K562 (cell line): ENCODE measurements around the gene KNDC1. TPM values are rescaled to one million over a fixed set of nuclear protein-coding genes. Genes with fewer than 3 reads are reported as not detected.

Source experiments
- ATAC-seq: fragments of 200-7000 bp; cut with Tn5 transposase; 3 replicates; pipeline ENCODE4 v1.9.1; 2020; ENCODE audit warnings: moderate library complexity
- BruUV-seq: library from RNA; stranded (reverse); fragments of 400-500 nt; replicated peaks from 2 replicates; lab custom pipeline; 2021; lab: Mats Ljungman, UMichigan
- CTCF ChIA-PET: fragments of 300-600 bp; formaldehyde crosslinking; extraction: SDS; loops from one replicate; lab custom pipeline; 2021; ENCODE audit warnings: low intra/inter-chr PET ratio; lab: Yijun Ruan, JAX
- POLR2A ChIA-PET: fragments of 300-600, 350-650 bp; sonication (Branson Sonifier 250); formaldehyde crosslinking; extraction: SDS; loops from one replicate; lab custom pipeline; 2021; ENCODE audit warnings: antibody characterized with exemption, inconsistent platforms; lab: Yijun Ruan, JAX
- DNase-seq, 4 experiments: peaks; one replicate each; pipeline versions ENCODE4 v3.0.0 to v3.0.0-alpha.2; 2011 to 2018; ENCODE audit warnings: low spot score in 3 of 4, mixed read lengths in 3 of 4; ENCODE audit errors: extremely low read depth in 1 of 4
- FAIRE-seq: peaks from 2 replicates; lab custom pipeline; 2011; peaks lifted over from hg19 to GRCh38; lab: Jason Lieb, UNC
- H2AFZ ChIP-seq: 2 replicates; pipeline ENCODE4 v1.6.0; 2011; ENCODE audit warnings: low read depth, low read length, control low read depth, inconsistent platforms
- H3K27ac ChIP-seq: fragments of 200-600 bp; 3 replicates; pipeline ENCODE4 v1.8.0; 2011; ENCODE audit warnings: low read depth, mild to moderate bottlenecking, control low read depth, inconsistent platforms, low read length, moderate library complexity, mixed read lengths; ENCODE audit errors: extremely low read depth
- H3K27me3 ChIP-seq, 2 experiments: fragments of 300-600 bp in 1 of 2; 2 replicates in 1 of 2; 3 replicates in 1 of 2; pipeline versions ENCODE4 v1.6.0 to v1.8.0; 2011; ENCODE audit warnings: inconsistent platforms in 2 of 2, low read length in 2 of 2, mild to moderate bottlenecking in 1 of 2, mixed read lengths in 1 of 2, moderate library complexity in 1 of 2; ENCODE audit not compliant: control insufficient read depth in 2 of 2, insufficient read depth in 2 of 2
- H3K36me3 ChIP-seq: fragments of 300-600 bp; 3 replicates; pipeline ENCODE4 v1.8.0; 2011; ENCODE audit warnings: mild to moderate bottlenecking, low read length, inconsistent platforms; ENCODE audit not compliant: control insufficient read depth, insufficient read depth
- H3K4me1 ChIP-seq, 2 experiments: fragments of 200-600 bp in 1 of 2; replicated peaks in 1 of 2; 2 replicates in 1 of 2; 3 replicates in 1 of 2; pipeline versions ENCODE4 v1.5.1 to v1.8.0; 2011; ENCODE audit warnings: inconsistent platforms in 2 of 2, low read length in 2 of 2, mild to moderate bottlenecking in 1 of 2, mixed read lengths in 1 of 2, moderate library complexity in 1 of 2; ENCODE audit not compliant: control insufficient read depth in 2 of 2, insufficient read depth in 2 of 2
- H3K4me2 ChIP-seq: 2 replicates; pipeline ENCODE4 v1.6.1; 2011; ENCODE audit warnings: low read length, control low read depth, inconsistent platforms, mixed read lengths; ENCODE audit not compliant: insufficient read depth
- H3K4me3 ChIP-seq: fragments of 200-600 bp; sonication (generic), shearing (Covaris generic); 2 replicates; pipeline ENCODE4 v1.5.1; 2016; ENCODE audit warnings: control low read depth, inconsistent platforms
- H3K79me2 ChIP-seq: fragments of 200-600 bp; 3 replicates; pipeline ENCODE4 v1.8.0; 2011; ENCODE audit warnings: low read length, inconsistent platforms; ENCODE audit not compliant: control insufficient read depth, insufficient read depth
- H3K9ac ChIP-seq, 2 experiments: 2 replicates each; pipeline versions ENCODE4 v1.6.0 to v1.6.1; 2011; ENCODE audit warnings: low read depth in 2 of 2, low read length in 2 of 2, control low read depth in 1 of 2, inconsistent platforms in 1 of 2, mild to moderate bottlenecking in 1 of 2, mixed read lengths in 1 of 2; ENCODE audit not compliant: insufficient read depth in 1 of 2
- H3K9me1 ChIP-seq: one replicate; pipeline ENCODE4 v1.6.0; 2011; ENCODE audit warnings: inconsistent platforms, mild to moderate bottlenecking, low read length, moderate library complexity; ENCODE audit not compliant: control insufficient read depth, insufficient read depth
- H3K9me3 ChIP-seq: replicated peaks from 2 replicates; pipeline ENCODE4 v1.5.1; 2011; ENCODE audit warnings: low read depth, low read length, inconsistent platforms; ENCODE audit not compliant: control insufficient read depth, insufficient read depth
- H4K20me1 ChIP-seq: replicated peaks from 2 replicates; pipeline ENCODE4 v1.6.1; 2011; ENCODE audit warnings: low read length, inconsistent platforms, mixed read lengths; ENCODE audit not compliant: control insufficient read depth, insufficient read depth
- CC2D1A ChIP-seq: fragments of 450-650 bp; IDR thresholded peaks from 2 replicates; pipeline ENCODE4 v1.6.1; 2017; ENCODE audit warnings: mild to moderate bottlenecking
- CTBP1 ChIP-seq: fragments of 450-650 bp; IDR thresholded peaks from 2 replicates; pipeline ENCODE4 v1.6.1; 2016; ENCODE audit warnings: borderline replicate concordance
- HNRNPUL1 ChIP-seq: fragments of 200-400 bp; formaldehyde crosslinking; IDR thresholded peaks from 2 replicates; pipeline ENCODE4 v1.6.1; 2017; ENCODE audit warnings: low read length
- JUND ChIP-seq, 2 experiments: IDR thresholded peaks; 2 replicates in 1 of 2; 3 replicates in 1 of 2; pipeline ENCODE4 v1.6.1; 2011; ENCODE audit warnings: borderline replicate concordance in 2 of 2, low read depth in 2 of 2, low read length in 2 of 2, improper control_type of control experiment in 1 of 2, missing biosample characterization in 1 of 2, missing genetic modification characterization in 1 of 2, missing genetic modification reagents in 1 of 2
- LEF1 ChIP-seq: fragments of 450-650 bp; IDR thresholded peaks from 2 replicates; pipeline ENCODE4 v1.6.1; 2016; ENCODE audit warnings: mild to moderate bottlenecking
- NFE2L1 ChIP-seq: fragments of 450-650 bp; IDR thresholded peaks from 2 replicates; pipeline ENCODE4 v1.6.1; 2016; ENCODE audit warnings: missing genetic modification characterization, low read depth, mild to moderate bottlenecking, missing compliant biosample characterization, moderate library complexity, borderline replicate concordance
- NONO ChIP-seq, 2 experiments: fragments of 200-400 bp in 1 of 2; fragments of 450-650 bp in 1 of 2; formaldehyde crosslinking in 1 of 2; IDR thresholded peaks; 2 replicates each; pipeline ENCODE4 v1.6.1; 2017; ENCODE audit warnings: low read depth in 2 of 2, mild to moderate bottlenecking in 2 of 2, moderate library complexity in 2 of 2, low read length in 1 of 2
- NR4A1 ChIP-seq, 2 experiments: fragments of 250-450 bp in 1 of 2; fragments of 450-650 bp in 1 of 2; sonication (Bioruptor Pico) in 1 of 2; IDR thresholded peaks; 2 replicates each; pipeline versions ENCODE4 v1.4.0 to v1.6.1; 2016 to 2020; ENCODE audit warnings: mild to moderate bottlenecking in 2 of 2, missing compliant biosample characterization in 1 of 2, missing genetic modification characterization in 1 of 2, moderate library complexity in 1 of 2
- POLR2A ChIP-seq: fragments of 450-650 bp; conservative IDR thresholded peaks from 2 replicates; pipeline ENCODE4 v1.6.1; 2016
- WHSC1 ChIP-seq: IDR thresholded peaks from one replicate; pipeline ENCODE4 v1.6.1; 2012; ENCODE audit warnings: low read length, control low read depth, inconsistent platforms
- ZBTB12 ChIP-seq: fragments of 250-450 bp; sonication (Bioruptor Pico); IDR thresholded peaks from 2 replicates; pipeline ENCODE4 v1.4.0; 2020
- ZNF707 ChIP-seq: fragments of 250-450 bp; sonication (Bioruptor Pico); conservative IDR thresholded peaks from 2 replicates; pipeline ENCODE4 v1.8.0; 2022; ENCODE audit warnings: inconsistent platforms, mild to moderate bottlenecking, moderate library complexity
- WGBS: fragments of 100-300 bp; shearing (Covaris generic); methylation state at CpG from one replicate; pipeline ENCODE4 v1.1.6; 2016; ENCODE audit warnings: low coverage, mixed read lengths; ENCODE audit not compliant: insufficient coverage; ENCODE audit errors: missing lambda C conversion rate; 5-methylcytosine and 5-hydroxymethylcytosine counted together
- in situ Hi-C: fragments of 300-500 bp; cut with MboI; formaldehyde crosslinking; loops from 4 replicates; pipeline ENCODE4 v1.15.0; 2018; ENCODE audit warnings: inconsistent platforms, mixed read lengths
- intact Hi-C: fragments of 100-400 bp; cut with micrococcal nuclease; formaldehyde crosslinking; loops from 2 replicates; pipeline ENCODE4 v1.14.2; 2022
- polyA plus RNA-seq, 8 experiments: library from polyadenylated mRNA; depleted of rRNA in 4 of 8; stranded (reverse) in 5 of 8; unstranded in 3 of 8; fragments of >200 nt; fragmentation: Nextera tagmentation in 2 of 8; fragmentation: Illumina TruSeq in 1 of 8; extraction: Ambion mirVana in 2 of 8; extraction: Trizol in 1 of 8; gene quantifications; 2 replicates each; pipeline versions ENCODE4 v1.2.1 to v1.2.3, GENCODE V29; 2011 to 2014; ENCODE audit warnings: inconsistent platforms in 1 of 8, missing spikeins in 1 of 8
- total RNA-seq, 7 experiments: library from RNA; depleted of rRNA in 6 of 7; stranded (reverse); fragments of >200 nt in 6 of 7; fragmentation: Illumina TruSeq in 2 of 7; extraction: Trizol in 2 of 7; gene quantifications; 2 replicates each; pipeline versions ENCODE4 v1.2.1 to v1.2.3, GENCODE V29; 2011 to 2021; ENCODE audit warnings: low replicate concordance in 1 of 7

The KNDC1 gene
- total and polyA plus RNA-seq, 9 of the 15 experiments (the other 6 are each of a cell fraction or from before 2014, with no cell fraction given): 0.07 to 0.26 (median 0.11) TPM; not detected in 6

DNA sequence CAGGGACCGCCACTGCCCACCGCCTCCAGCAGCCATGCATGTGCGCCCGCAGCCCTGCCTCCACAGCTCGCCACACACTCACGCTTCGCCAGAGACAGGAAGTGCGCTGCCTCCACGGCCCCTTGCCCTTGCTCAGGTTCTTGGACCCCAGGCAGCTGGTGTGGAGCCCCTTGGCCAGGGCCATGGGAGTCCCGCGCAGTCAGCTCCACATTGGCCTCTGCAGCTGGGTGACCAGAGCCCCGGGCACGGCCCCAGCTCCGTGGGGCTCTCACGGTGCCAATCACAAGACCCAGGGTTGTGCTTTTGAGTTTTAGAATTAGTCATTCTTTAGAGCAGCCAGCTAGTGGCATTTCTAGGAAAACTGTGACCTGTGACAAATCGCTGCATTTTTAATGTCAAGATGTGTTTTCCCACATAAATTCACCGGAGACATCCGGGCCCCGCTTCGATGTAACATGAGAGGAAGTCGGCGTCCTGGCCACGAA is 65.7 kb downstream of the KNDC1 start:
- Histone ChIP-seq H2AFZ (peak overlapping the region; percentile 84; the same call in 1 of the 2 replicates), H4K20me1 (no peaks in the 10 kb centered on the region), H3K9me1 (no peaks in the 10 kb centered on the region), H3K27ac (peak overlapping the region; percentile 65; the same call in 2 of the 3 replicates), H3K9ac (peak overlapping the region in 1 of 2 experiments; percentile 52; a peak in 3 of 4 replicates), H3K27me3 (no peaks in the 10 kb centered on the region), H3K9me3 (no peaks in the 10 kb centered on the region), H3K79me2 (no peaks in the 10 kb centered on the region), H3K36me3 (no peaks in the 10 kb centered on the region), H3K4me1 (peaks cover 12 to 52% of the 10 kb centered on the region in 2 experiments), H3K4me2 (peak overlapping the region; percentile 72; the same call in 1 of the 2 replicates), H3K4me3 (no peak overlapping the region)
- TF ChIP-seq CC2D1A (no peak), HNRNPUL1 (no peak), ZNF707 (CRISPR knock-in tag) (no peak), JUND (IDR thresholded peaks at IDR 0.05; ENCODE audit: borderline replicate concordance, low read depth, low read length) (no peak), JUND (tag; IDR thresholded peaks at IDR 0.05; ENCODE audit: borderline replicate concordance, low read depth, low read length) (no peak), POLR2A (no peak), CTBP1 (no peak), LEF1 (no peak), NR4A1 (CRISPR knock-in tag; IDR thresholded peaks at IDR 0.05) (no peak), NR4A1 (tag; IDR thresholded peaks at IDR 0.05) (no peak), NONO (IDR thresholded peaks at IDR 0.05; ENCODE audit: low read depth in 2 of 2, low read length in 1 of 2) (no peak), NFE2L1 (tag) (no peak), WHSC1 (no peak), ZBTB12 (CRISPR knock-in tag) (no peak)
- no TSS peak for BruUV-seq
- ChIA-PET CTCF (no interaction called here), POLR2A (interaction anchor here (0.7 to 0.9 kb wide), 2 partner anchors 24 to 35 kb away, joined by 3 to 5 read pairs; no protein-coding TSS in a partner anchor)
- ATAC-seq: no peak
- in situ Hi-C loops: no loop called here
- WGBS: 73% methylated on average over 12 of the region's 23 CpGs
- no peak for DNase-seq
- FAIRE-seq: no peak
- intact Hi-C loops: no loop called here
